ENCODE data around the gene TFR2.
"Not testable (repeated sequence)": the region's sequence is repeated elsewhere in the genome, so short reads cannot be mapped to it uniquely, and the experiment has no call there.

The TFR2 gene

GRCh38 chr7:100677308-100678267 lies 36.2 kb upstream of the TFR2 start:
- no peak for DNase-seq

GRCh38 chr7:100676501-100677306 lies 35.4 kb upstream of the TFR2 start:
- DNase-seq = no peak

GRCh38 chr7:100675581-100676350 lies 34.4 kb upstream of the TFR2 start:
- DNase-seq = peak; percentile 88

- peak; percentile 67 for DNase-seq
These were observed 33.7 kb upstream of the TFR2 start for GRCh38 chr7:100675105-100675451.

DNA sequence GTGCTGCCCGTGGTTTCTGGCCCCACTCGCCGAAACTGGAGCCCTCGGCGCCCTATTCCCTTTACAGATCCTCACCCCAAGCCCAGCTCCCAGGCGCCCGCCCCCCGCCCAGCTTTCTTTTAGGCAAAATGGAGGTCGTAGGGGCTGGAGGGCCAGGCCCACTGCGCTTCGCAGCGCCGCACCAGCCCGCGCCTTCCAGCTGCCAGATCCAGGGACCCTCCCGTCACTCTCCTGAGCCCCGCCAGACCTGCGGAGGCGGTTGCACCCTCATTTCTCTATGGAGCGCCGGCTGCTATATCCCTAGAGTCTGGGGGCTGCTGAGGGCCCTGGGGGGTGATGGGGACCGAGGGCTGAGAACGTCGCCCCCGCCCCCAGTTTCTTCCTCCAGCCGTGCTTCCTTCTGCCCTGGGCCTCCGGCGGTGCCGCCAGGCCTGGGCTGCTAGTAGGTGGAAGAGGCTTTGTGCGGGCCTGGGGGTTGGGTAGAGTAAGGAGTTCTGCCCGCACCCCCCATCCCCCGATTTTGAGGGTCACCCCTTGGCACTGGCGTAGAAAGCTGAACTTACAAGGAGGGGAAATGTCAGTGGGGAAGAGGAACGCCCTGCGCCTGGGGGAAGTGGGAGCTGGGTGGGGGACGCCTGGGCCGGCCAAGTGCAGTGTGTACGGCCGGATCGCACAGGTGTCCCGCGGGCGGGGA lies 33.2 kb upstream of the TFR2 start:
- peak; percentile 62 for DNase-seq

DNA sequence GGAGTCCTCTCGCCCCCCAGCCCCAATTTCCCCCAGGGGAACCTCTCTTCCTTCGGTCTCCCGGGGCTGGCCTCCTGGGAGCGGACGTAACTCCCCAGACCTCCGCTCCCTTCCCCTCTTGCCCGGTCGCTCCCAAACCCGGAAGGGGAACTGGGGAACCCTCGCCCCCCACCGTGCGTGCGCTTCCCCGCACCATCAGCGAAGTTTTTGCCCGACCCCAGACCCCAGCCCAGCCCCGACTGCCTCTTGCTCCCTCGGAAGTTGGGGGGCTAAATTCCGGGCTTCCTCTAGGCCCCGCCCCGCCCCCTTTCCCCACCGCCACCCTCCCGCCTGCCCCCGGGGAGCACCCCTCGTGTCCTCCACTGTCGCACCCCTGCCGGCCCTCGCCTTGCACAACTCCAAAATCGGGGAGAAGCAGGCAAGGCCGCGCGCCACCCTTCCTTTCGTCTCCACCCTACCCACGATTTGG lies 32.6 kb upstream of the TFR2 start:
- DNase-seq = peak; percentile 60

DNA sequence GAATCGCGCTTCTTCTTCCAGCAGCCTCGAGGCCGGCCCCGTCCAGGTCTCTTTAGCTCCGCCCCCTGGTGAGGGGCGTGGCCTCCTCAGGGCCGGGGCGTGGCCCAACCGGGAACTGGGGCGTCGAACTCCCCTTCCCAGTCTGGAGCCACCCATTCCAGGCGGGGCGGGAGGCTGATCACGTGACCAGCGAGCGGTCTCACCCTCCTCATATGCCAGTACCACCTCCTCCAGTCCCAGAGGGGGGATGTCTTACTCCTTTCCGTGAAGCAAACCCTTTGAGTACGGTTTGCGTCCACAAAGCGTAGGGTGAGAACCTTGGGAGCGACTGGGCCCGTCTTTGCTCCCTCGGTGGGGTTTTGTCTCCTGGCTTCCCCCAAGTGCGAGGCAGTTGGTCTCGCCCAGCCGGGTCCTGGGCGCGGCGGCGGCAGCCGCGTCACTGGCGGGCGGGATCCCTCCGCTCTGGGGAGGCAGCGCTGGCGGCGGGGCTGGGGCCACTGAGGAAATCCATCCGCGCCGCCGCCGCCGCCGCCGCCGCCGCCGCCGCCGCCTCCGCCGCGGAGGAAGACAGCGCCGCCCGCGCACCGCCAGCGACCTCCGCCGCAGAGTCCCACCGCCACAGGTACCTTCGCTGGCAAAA lies 32.1 kb upstream of the TFR2 start, which contains the start of gene GNB2:
Gene GNB2 (plus strand): TSS at position 439 of the 640 bp plus-strand sequence. CDS start 2,526 bp downstream, outside the sequence.
- DNase-seq = peak; percentile 99

DNA sequence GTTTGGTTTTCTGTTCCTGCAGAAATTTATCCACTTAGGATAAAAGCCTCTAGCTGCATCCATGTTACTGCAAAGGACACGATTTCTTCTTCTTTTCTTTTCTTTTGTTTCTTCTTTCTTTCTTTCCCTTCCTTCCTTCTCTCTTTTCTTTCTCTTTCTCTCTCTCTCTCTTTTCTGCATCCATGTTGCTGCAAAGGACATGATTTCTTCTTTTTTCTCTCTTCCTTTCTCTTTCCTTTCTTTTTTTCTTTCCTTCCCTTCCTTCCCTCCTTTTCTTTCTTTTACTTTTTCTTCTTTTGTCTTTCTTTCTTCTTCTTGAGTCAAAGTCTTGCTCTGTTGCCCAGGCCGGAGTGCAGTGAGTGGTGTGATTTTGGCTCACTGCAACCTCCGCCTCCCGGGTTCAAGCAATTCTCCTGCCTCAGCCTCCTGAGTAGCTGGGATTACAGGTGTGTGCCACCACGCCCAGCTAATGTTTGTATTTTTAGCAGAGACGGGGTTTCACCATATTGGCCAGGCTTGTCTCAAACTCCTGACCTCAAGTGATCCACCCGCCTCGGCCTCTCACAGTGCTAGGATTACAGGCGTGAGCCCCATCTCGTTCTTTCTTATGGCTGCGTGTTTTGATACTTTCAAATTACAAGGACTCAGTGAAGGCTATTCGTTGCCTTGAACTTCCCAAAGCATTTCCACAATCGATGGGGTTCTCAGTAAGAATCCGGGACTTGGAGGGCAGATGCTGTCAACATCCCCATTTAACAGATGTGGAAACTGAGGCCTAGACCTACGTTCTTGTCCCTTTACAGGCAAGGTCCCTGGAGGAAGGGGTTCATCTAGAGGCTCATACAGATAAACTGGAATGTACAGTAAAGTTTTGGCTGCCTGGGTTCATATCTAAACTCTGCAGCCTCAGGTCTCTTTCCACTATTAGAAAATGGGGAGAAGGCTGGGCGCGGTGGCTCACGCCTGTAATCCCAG lies 30.3 kb upstream of the TFR2 start:
- no peak for DNase-seq

GRCh38 chr7:100670074-100670473 lies 28.7 kb upstream of the TFR2 start:
- DNase-seq = no peak

DNA sequence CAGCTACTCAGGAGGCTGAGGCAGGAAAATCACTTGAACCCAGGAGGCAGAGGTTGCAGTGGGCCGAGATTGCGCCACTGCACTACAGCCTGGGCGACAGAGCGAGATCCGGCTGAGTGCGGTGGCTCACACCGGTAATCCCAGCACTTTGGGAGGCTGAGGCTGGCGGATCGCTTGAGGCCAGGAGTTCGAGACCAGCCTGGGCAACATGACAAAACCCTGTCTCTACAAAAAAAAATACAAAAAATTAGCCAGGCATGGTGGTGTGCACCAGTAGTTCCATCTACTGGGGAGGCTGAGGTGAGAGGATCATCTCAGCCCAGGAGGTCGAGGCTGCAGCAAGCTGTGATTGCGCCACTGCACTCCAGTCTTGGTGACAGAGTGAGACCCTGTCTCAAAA lies 27.8 kb upstream of the TFR2 start:
- not testable (repeated sequence) for DNase-seq

DNA sequence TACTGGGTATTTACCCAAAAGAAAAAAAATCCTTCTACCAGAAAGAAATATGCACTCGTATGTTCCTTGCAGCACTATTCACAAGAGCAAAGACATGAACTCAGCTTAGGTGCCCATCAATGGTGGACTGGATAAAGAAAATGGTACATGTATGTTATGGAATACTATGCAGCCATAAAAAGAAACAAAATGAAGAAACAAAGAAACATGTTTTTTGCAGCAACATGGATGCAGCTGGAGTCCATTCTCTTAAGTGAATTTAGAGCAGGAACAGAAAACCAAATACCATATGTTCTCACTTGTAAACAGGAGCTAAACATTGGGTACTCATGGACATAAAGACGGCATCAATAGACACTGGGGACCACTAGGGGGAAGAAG lies 26.7 kb upstream of the TFR2 start:
- DNase-seq = no peak

DNA sequence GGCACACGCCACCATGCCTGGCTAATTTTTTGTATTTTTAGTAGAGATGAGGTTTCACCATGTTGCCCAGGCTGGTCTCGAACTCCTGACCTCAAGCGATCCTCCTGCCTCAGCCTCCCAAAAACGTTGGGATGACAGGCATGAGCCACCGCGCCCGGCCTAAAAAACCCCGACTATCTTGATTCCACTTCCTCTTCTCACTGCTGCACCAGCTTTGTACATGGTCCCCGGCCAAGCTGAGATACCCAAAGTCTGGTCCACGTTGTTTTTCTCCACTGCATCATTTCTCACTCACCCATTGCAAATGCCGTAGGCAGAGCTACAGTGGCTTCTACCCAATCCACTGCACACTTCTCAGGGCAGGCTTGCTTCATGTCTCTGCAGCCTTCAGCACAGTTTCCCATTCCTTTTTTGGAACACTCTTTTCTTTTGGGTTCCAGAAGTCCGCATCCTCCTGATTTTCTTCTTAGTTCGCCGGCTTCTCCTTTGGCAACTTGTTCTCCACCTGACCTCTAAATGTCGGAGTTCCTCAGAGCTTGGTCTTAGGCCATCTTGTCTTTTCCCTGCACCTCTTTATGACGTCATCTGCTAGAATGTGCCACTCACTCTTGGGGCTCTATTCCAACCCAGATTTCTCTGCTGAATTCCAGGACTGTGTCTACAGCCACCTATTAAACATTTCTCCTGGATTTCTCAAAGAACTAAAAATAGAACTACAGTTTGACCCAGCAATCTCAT lies 26.1 kb upstream of the TFR2 start:
- peak; percentile 54 for DNase-seq

DNA sequence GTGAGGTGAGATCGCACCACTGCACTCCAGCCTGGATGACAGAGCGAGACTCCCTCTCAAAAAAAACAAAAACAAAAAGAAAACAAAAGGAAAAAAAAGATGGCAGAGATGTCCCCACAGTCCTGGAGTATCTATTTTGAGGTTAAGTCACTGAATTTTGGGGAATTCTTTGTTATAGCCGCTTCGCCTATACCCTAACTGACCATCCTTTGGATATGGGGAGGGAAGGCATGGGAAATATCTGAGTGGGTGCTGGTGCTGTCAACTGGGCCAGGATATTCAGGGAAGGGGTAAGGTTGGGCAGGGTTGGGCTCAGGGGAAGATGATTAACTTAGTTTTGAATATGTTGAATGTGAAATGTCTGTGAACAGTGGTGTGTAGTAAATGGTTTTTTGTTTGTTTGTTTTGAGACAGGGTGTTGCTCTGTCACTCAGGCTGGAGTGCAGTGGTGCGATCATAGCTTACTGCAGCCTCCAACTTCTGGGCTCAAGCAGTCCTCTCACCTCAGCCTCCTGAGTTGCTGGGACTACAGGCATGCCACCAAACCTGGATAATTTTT lies 23.9 kb upstream of the TFR2 start:
- DNase-seq = no peak

DNA sequence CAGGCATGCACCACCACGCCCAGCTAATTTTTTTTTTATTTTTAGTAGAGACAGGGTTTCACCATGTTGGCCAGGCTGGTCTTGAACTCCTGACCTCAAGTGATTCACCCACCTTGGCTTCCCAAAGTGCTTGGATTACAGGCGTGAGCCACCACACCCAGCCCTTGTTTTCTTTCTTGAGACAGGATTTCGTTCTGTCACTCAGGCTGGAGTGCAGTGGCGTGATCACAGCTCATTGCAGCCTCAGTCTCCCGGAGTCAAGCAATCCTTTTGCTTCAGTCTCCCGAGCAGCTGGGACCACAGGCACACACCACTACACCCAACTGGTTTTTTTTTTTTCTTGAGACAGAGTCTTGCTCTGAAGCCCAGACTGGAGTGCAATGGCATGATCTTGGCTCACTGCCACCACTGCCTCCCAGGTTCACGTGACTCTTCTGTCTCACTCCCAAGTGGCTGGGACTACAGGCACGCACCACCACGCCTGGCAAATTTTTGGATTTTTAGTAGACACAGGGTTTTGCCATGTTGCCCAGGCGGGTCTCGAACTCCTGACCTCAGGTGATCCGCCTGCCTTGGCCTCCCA lies 20.9 kb upstream of the TFR2 start:
- peak; percentile 43 for DNase-seq

DNA sequence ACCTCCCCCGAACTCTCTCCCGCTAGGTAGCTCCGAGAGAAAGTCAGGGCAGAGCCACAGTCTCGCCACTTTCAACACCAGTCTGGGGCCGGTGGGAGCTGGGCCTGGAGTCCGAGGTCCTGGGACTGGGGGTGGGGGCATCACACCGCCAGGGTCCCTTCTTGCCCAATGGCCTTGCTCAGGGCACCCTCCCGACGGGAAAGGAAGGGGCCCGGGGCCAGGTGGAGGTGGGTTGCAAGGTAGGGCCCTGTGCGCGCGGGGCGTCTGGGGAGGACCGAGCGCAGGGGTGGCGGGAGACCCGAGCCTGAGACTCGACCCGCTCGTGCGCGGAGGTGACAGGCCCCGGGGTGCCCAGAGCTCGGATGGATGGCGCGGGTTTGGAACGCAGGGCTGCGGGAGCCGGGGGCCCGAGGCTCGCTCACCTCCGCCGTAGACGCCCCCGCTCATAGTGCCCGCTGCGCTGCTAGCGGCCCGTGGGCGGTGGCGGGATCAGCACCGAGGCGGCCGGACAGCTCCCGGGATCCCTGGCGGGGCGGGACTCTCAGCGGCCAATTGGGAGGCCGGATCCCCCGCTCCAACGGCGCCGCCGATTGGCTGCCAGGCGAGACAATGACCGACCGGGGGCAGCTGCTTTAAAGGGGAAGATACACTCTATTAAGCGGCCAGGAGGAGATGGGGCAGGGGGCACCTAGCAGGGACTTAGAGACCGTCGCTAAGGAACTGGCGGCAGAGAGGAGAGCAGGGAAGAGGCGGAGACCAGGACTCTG lies 14.7 kb upstream of the TFR2 start, which contains the start of gene ACTL6B:
Gene ACTL6B (minus strand): TSS at position 541 of the 767 bp plus-strand sequence. CDS start 94 bp downstream, at position 447.
- DNase-seq = peak; percentile 67

DNA sequence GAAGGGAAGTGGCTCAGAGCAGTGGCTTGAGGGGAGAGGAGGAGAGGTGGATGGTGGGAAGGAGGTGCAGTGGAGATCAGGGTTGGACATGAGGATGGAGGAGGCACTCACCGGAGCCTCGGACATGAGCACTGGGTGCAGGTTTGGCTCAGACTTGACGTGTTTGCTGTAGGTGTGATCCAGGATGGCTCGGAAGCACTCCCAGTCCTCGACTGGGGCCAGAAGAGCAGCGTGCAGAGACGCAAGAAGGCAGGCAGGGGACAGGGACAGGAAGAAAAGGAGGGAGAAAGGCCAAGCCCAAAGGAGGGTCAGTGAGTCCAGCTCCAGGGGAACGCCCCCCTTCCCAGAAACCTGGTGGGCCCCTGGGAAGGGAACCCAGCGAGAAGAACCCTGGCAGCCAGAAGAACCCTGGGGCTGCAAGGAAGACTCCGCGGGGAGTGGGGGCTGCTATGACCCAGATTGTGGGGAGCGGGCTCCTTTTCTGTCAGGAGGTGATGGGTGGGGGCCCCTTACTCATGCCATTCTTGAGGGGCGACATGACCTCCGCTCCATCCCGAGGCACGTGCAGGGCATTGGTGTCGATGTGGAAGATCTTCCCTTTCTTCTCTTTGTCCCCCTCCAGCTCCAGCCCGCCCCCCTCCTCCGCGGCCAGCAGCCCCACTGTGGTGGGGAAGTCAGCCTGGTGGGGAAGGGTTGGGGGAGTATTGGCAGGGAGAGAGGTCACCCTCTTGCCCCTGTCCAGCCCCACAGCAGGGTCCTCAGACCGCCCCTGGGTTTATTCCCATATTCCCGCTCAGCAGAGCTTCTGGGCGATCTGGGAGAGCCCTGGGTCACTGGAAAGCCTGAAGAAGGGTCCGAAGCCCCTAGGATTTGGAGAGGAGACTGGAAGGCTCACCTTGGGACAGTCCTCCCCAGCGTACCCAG lies 13.8 kb upstream of the TFR2 start:
- no peak for DNase-seq

All from RPMI8226 (cell line).